H1 (cell line): Measurements from ENCODE around the gene CDK8. TPM values are rescaled to one million over a fixed set of nuclear protein-coding genes. Genes with fewer than 3 reads are reported as not detected.

Experiments
- CTCF ChIA-PET: fragments of 300-600 bp; sonication (Branson Sonifier 250); formaldehyde crosslinking; loops from one replicate; lab custom pipeline; 2021; ENCODE audit not compliant: partially characterized antibody; lab: Charles Lee
- POLR2A ChIA-PET: fragments of 300-600 bp; sonication (Branson Sonifier 250); formaldehyde crosslinking; loops from one replicate; lab custom pipeline; 2021; ENCODE audit warnings: inconsistent platforms; ENCODE audit not compliant: partially characterized antibody; lab: Charles Lee
- DNase-seq, 2 experiments: peaks; one replicate each; pipeline versions ENCODE4 v3.0.0 to v3.0.0-alpha.2; 2010 to 2022; ENCODE audit warnings: low spot score in 2 of 2, low read depth in 1 of 2, mixed read lengths in 1 of 2
- FAIRE-seq: peaks from 2 replicates; lab custom pipeline; 2011; peaks lifted over from hg19 to GRCh38; lab: Jason Lieb, UNC
- H2AFZ ChIP-seq: 2 replicates; pipeline ENCODE4 v1.8.1; 2012; ENCODE audit warnings: low read length, inconsistent platforms
- H2AK5ac ChIP-seq: 2 replicates; pipeline ENCODE4 v1.6.1; 2013; ENCODE audit warnings: low read depth, low read length
- H2BK120ac ChIP-seq: replicated peaks from 2 replicates; pipeline ENCODE3; 2013; ENCODE audit warnings: low read depth, low read length, inconsistent platforms
- H2BK12ac ChIP-seq: 2 replicates; pipeline ENCODE4 v1.6.1; 2013; ENCODE audit warnings: low read depth, low read length
- H2BK15ac ChIP-seq: 2 replicates; pipeline ENCODE4 v1.6.1; 2013; ENCODE audit warnings: low read length
- H2BK20ac ChIP-seq: 2 replicates; pipeline ENCODE4 v1.6.1; 2013; ENCODE audit warnings: low read length
- H2BK5ac ChIP-seq: 2 replicates; pipeline ENCODE4 v1.6.1; 2013; ENCODE audit warnings: low read depth, low read length
- H3K14ac ChIP-seq: 2 replicates; pipeline ENCODE4 v1.6.1; 2013; ENCODE audit warnings: inconsistent platforms; ENCODE audit not compliant: insufficient read length
- H3K18ac ChIP-seq: 2 replicates; pipeline ENCODE4 v1.6.1; 2013; ENCODE audit warnings: low read length; ENCODE audit errors: extremely low read depth
- H3K23ac ChIP-seq: 2 replicates; pipeline ENCODE4 v1.6.1; 2013; ENCODE audit warnings: inconsistent platforms; ENCODE audit not compliant: insufficient read length
- H3K23me2 ChIP-seq: 2 replicates; pipeline ENCODE4 v1.6.1; 2013; ENCODE audit warnings: low read depth, low read length
- H3K27ac ChIP-seq: 2 replicates; pipeline ENCODE4 v1.6.1; 2011; ENCODE audit warnings: low read depth, low read length, inconsistent platforms
- H3K27me3 ChIP-seq, 4 experiments: replicated peaks in 1 of 4; 1 replicate in 1 of 4; 2 replicates in 3 of 4; pipeline versions ENCODE4 v1.6.1 to v1.8.1; 2011 to 2013; ENCODE audit warnings: low read length in 3 of 4, mild to moderate bottlenecking in 3 of 4, inconsistent platforms in 2 of 4, mixed read lengths in 2 of 4, moderate library complexity in 1 of 4; ENCODE audit not compliant: control insufficient read depth in 3 of 4, insufficient read depth in 3 of 4; ENCODE audit errors: extremely low read depth in 1 of 4
- H3K36me3 ChIP-seq, 4 experiments: 2 replicates each; pipeline versions ENCODE4 v1.6.1 to v1.8.1; 2011 to 2013; ENCODE audit warnings: mild to moderate bottlenecking in 4 of 4, low read length in 3 of 4, moderate library complexity in 2 of 4, control low read depth in 1 of 4, inconsistent platforms in 1 of 4; ENCODE audit not compliant: insufficient read depth in 4 of 4, control insufficient read depth in 2 of 4
- H3K4ac ChIP-seq: replicated peaks from 2 replicates; pipeline ENCODE3; 2013; ENCODE audit warnings: low read length, low read depth, mixed read lengths, inconsistent platforms; ENCODE audit not compliant: insufficient read length
- H3K4me1 ChIP-seq, 4 experiments: replicated peaks in 1 of 4; 1 replicate in 1 of 4; 2 replicates in 3 of 4; pipeline versions ENCODE4 v1.6.1 to v1.8.1; 2011 to 2013; ENCODE audit warnings: low read length in 3 of 4, inconsistent platforms in 2 of 4, mixed read lengths in 1 of 4; ENCODE audit not compliant: insufficient read depth in 4 of 4, control insufficient read depth in 3 of 4
- H3K4me2 ChIP-seq, 2 experiments: 2 replicates each; pipeline versions ENCODE4 v1.6.1 to v1.8.1; 2011 to 2013; ENCODE audit warnings: low read depth in 2 of 2, low read length in 2 of 2, control low read depth in 1 of 2, inconsistent platforms in 1 of 2, mild to moderate bottlenecking in 1 of 2; ENCODE audit not compliant: insufficient read depth in 1 of 2
- H3K4me3 ChIP-seq, 4 experiments: fragments of 200-600, 300-600 bp in 1 of 4; sonication (generic), shearing (Covaris generic), sonication (Bioruptor Twin) in 1 of 4; 2 replicates each; pipeline versions ENCODE4 v1.5.1 to v1.8.1; 2011 to 2016; ENCODE audit warnings: low read length in 4 of 4, low read depth in 3 of 4, control low read depth in 2 of 4, inconsistent platforms in 2 of 4, mild to moderate bottlenecking in 2 of 4, mixed read lengths in 1 of 4, moderate library complexity in 1 of 4; ENCODE audit not compliant: insufficient read depth in 2 of 4; ENCODE audit errors: extremely low read depth in 1 of 4
- H3K56ac ChIP-seq: replicated peaks from 2 replicates; pipeline ENCODE3; 2013; ENCODE audit warnings: low read depth, mild to moderate bottlenecking, mixed read lengths, low read length, inconsistent platforms; ENCODE audit not compliant: insufficient read length
- H3K79me1 ChIP-seq: 2 replicates; pipeline ENCODE4 v1.6.1; 2013; ENCODE audit warnings: low read depth, low read length, control low read depth
- H3K79me2 ChIP-seq, 2 experiments: 2 replicates each; pipeline versions ENCODE4 v1.6.1 to v1.8.1; 2012 to 2013; ENCODE audit warnings: low read length in 2 of 2, mild to moderate bottlenecking in 2 of 2, inconsistent platforms in 1 of 2; ENCODE audit not compliant: insufficient read depth in 2 of 2, control insufficient read depth in 1 of 2
- H3K9ac ChIP-seq, 4 experiments: replicated peaks in 1 of 4; 1 replicate in 1 of 4; 2 replicates in 3 of 4; pipeline versions ENCODE4 v1.6.1 to v1.8.1; 2011 to 2013; ENCODE audit warnings: low read depth in 3 of 4, low read length in 3 of 4, control low read depth in 2 of 4, mild to moderate bottlenecking in 2 of 4, moderate library complexity in 2 of 4, inconsistent platforms in 1 of 4; ENCODE audit errors: extremely low read depth in 1 of 4
- H3K9me3 ChIP-seq, 2 experiments: 2 replicates each; pipeline versions ENCODE4 v1.6.1 to v1.8.1; 2012 to 2013; ENCODE audit warnings: mild to moderate bottlenecking in 2 of 2, moderate library complexity in 2 of 2, control low read depth in 1 of 2, inconsistent platforms in 1 of 2, low read depth in 1 of 2, low read length in 1 of 2, mixed read lengths in 1 of 2; ENCODE audit not compliant: insufficient read depth in 2 of 2
- H4K20me1 ChIP-seq, 2 experiments: replicated peaks in 1 of 2; 2 replicates each; pipeline versions ENCODE3 to v1.8.1; 2011 to 2013; ENCODE audit warnings: inconsistent platforms in 2 of 2, low read length in 2 of 2, mild to moderate bottlenecking in 1 of 2; ENCODE audit not compliant: insufficient read depth in 2 of 2, control insufficient read depth in 1 of 2
- H4K5ac ChIP-seq: 2 replicates; pipeline ENCODE4 v1.6.1; 2013; ENCODE audit warnings: low read length, low read depth, mixed read lengths, inconsistent platforms; ENCODE audit not compliant: insufficient read length
- H4K8ac ChIP-seq: 2 replicates; pipeline ENCODE4 v1.8.0; 2013; ENCODE audit warnings: mild to moderate bottlenecking, moderate library complexity, low read length, inconsistent platforms; ENCODE audit not compliant: insufficient read depth; ENCODE audit errors: extremely low read depth
- H4K91ac ChIP-seq: replicated peaks from 2 replicates; pipeline ENCODE3; 2013; ENCODE audit warnings: low read length, mixed read lengths, inconsistent platforms; ENCODE audit not compliant: insufficient read length
- MAFK ChIP-seq: IDR thresholded peaks from 2 replicates; pipeline ENCODE4 v1.6.1; 2012; ENCODE audit warnings: low read depth, mild to moderate bottlenecking, improper control_type of control experiment, low read length
- WGBS, 2 experiments: shearing (Covaris generic) in 1 of 2; methylation state at CpG; one replicate each; pipeline versions ENCODE4 v1.1.6 to v1.1.7; 2013 to 2015; ENCODE audit warnings: low lambda C conversion rate in 2 of 2, mixed read lengths in 2 of 2, inconsistent platforms in 1 of 2, low coverage in 1 of 2, missing lambda C conversion rate in 1 of 2; ENCODE audit not compliant: insufficient replicate concordance in 2 of 2, insufficient coverage in 1 of 2, insufficient read length in 1 of 2; ENCODE audit errors: extremely low coverage in 1 of 2, missing lambda C conversion rate in 1 of 2; 5-methylcytosine and 5-hydroxymethylcytosine counted together
- polyA plus RNA-seq, 7 experiments: library from polyadenylated mRNA; depleted of rRNA in 3 of 7; stranded (reverse) in 5 of 7; unstranded in 2 of 7; fragments of >200 nt in 5 of 7; fragments of 200-250 nt in 2 of 7; gene quantifications; 1 replicate in 5 of 7; 2 replicates in 1 of 7; 4 replicates in 1 of 7; pipeline versions ENCODE4 v1.2.1 to v1.2.3, GENCODE V29; 2011 to 2013; ENCODE audit warnings: missing spikeins in 2 of 7, mixed read lengths in 2 of 7
- total RNA-seq: library from RNA; stranded (reverse); fragmentation: NEBNext Ultra II Directional; extraction: Animal tissue kit (Norgen Biotek cat#: 25700); gene quantifications from 2 replicates; pipeline ENCODE4 v1.2.1, GENCODE V29; 2021
- TF ChIP-seq, protein P1 (sequence below): IDR thresholded peaks from 2 replicates; pipeline ENCODE4 v1.6.1; 2011; ENCODE audit warnings: low read depth, mild to moderate bottlenecking, low read length; ENCODE audit not compliant: insufficient read depth
- TF ChIP-seq, protein P2 (sequence below), 3 experiments: IDR thresholded peaks; 1 replicate in 2 of 3; 2 replicates in 1 of 3; pipeline versions ENCODE4 v1.5.1 to v1.6.1; 2011; ENCODE audit warnings: low read length in 3 of 3, mild to moderate bottlenecking in 3 of 3, inconsistent platforms in 2 of 3, low read depth in 1 of 3, moderate library complexity in 1 of 3; ENCODE audit not compliant: insufficient read depth in 1 of 3; ENCODE audit errors: control extremely low read depth in 1 of 3

CDK8 gene
- total and polyA plus RNA-seq, 2 of the 8 experiments (the other 6 are each of a cell fraction or from before 2014, with no cell fraction given), result 22.1 to 25.6 TPM

DNA sequence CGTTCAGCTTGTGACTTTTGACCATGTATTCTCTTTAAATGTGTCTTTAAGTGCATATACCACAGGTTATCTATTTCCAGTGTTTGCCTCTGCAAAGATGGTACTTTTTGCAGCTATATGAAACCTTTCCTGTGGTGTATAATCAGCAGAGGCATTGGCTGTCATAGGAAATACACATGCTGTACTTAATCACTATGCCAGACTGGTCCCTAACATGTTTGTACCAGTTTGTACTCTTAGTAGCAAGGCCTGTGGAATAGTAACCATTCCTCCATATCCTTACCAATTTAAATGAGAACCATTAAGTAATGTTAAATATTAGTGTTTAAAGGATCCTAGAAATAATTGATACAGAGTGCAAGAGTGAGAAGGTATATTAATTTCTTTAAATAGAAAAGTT lies 69.8 kb downstream of the CDK8 start:
- Histone ChIP-seq H3K4me1 (0 out of 7 replicates have a peak, but pooled peaks cover 0 to 3% (median 0%) of the 10 kb centered on the region in 4 experiments), H2AFZ (no peak overlapping the region), H2AK5ac (no peak overlapping the region), H4K5ac (no peak overlapping the region), H3K36me3 (no peaks in the 10 kb centered on the region), H3K79me1 (peaks cover 3% of the 10 kb centered on the region; the same call in 1 of the 2 replicates), H3K23me2 (no peaks in the 10 kb centered on the region), H4K20me1 (peaks cover 4 to 6% of the 10 kb centered on the region in 2 experiments), H2BK20ac (no peak overlapping the region), H3K14ac (no peak overlapping the region), H3K23ac (no peak overlapping the region), H2BK5ac (no peak overlapping the region), H3K27me3 (no peaks in the 10 kb centered on the region), H3K4me3 (no peak overlapping the region), H3K9ac (no peak overlapping the region), H4K91ac (no peak overlapping the region), H2BK12ac (no peak overlapping the region), H2BK15ac (no peak overlapping the region), H3K9me3 (no peaks in the 10 kb centered on the region), H3K4me2 (no peak overlapping the region), H3K4ac (no peak overlapping the region), H3K27ac (no peak overlapping the region), H3K79me2 (peaks cover 2 to 79% of the 10 kb centered on the region in 2 experiments; a peak in 3 of 4 replicates), H2BK120ac (no peak overlapping the region), H3K18ac (no peak overlapping the region), H4K8ac (no peak overlapping the region), H3K56ac (no peak overlapping the region)
- ChIA-PET POLR2A (no interaction called here), CTCF (interaction anchor here (0.8 kb wide), 1 partner anchor 10 kb away, joined by 4 read pairs; no protein-coding TSS in a partner anchor)
- no peak for DNase-seq
- FAIRE-seq, result no peak
- WGBS, 2 experiments, result 88% methylated on average over 1 of the region's 1 CpG; no CpG with 5 or more reads in 1 of the 2 experiments
- no peak for TF ChIP-seq MAFK
- TF ChIP-seq, protein P1, sequence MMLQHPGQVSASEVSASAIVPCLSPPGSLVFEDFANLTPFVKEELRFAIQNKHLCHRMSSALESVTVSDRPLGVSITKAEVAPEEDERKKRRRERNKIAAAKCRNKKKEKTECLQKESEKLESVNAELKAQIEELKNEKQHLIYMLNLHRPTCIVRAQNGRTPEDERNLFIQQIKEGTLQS, result no peak
- TF ChIP-seq, protein P2, sequence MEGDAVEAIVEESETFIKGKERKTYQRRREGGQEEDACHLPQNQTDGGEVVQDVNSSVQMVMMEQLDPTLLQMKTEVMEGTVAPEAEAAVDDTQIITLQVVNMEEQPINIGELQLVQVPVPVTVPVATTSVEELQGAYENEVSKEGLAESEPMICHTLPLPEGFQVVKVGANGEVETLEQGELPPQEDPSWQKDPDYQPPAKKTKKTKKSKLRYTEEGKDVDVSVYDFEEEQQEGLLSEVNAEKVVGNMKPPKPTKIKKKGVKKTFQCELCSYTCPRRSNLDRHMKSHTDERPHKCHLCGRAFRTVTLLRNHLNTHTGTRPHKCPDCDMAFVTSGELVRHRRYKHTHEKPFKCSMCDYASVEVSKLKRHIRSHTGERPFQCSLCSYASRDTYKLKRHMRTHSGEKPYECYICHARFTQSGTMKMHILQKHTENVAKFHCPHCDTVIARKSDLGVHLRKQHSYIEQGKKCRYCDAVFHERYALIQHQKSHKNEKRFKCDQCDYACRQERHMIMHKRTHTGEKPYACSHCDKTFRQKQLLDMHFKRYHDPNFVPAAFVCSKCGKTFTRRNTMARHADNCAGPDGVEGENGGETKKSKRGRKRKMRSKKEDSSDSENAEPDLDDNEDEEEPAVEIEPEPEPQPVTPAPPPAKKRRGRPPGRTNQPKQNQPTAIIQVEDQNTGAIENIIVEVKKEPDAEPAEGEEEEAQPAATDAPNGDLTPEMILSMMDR (IDR thresholded peaks at IDR 0.05; ENCODE audit: control extremely low read depth in 1 of 3, insufficient read depth in 1 of 3, low read depth in 1 of 3, low read length in 3 of 3), result no peak
